SK-N-SH (cell line): Measurements from ENCODE around the gene REEP1. TPM values are rescaled to one million over a fixed set of nuclear protein-coding genes. Genes with fewer than 3 reads are reported as not detected.

Source experiments
- CTCF ChIA-PET: fragments of 300-600, 350-600 bp; formaldehyde crosslinking; extraction: SDS; loops from one replicate; lab custom pipeline; 2021; lab: Yijun Ruan, JAX
- POLR2A ChIA-PET: fragments of 350-600 bp; sonication (Branson Sonifier 250); formaldehyde crosslinking; extraction: SDS; loops from one replicate; lab custom pipeline; 2020; ENCODE audit warnings: antibody characterized with exemption, inconsistent platforms; lab: Yijun Ruan, JAX
- DNase-seq: peaks from one replicate; pipeline ENCODE4 v3.0.0; 2012
- H2AFZ ChIP-seq: fragments of 200-600 bp; sonication (generic); 2 replicates; pipeline ENCODE4 v1.8.1; 2016; ENCODE audit warnings: antibody characterized with exemption, mild to moderate bottlenecking, low read depth
- H3F3A ChIP-seq: fragments of 200-600 bp; sonication (generic); replicated peaks from 2 replicates; pipeline ENCODE3; 2016; ENCODE audit warnings: antibody characterized with exemption, mild to moderate bottlenecking; ENCODE audit not compliant: insufficient read depth
- H3K27ac ChIP-seq, 2 experiments: fragments of 200-500 bp in 1 of 2; fragments of 200-600 bp in 1 of 2; sonication (Bioruptor generic) in 1 of 2; sonication (generic), shearing (Covaris generic) in 1 of 2; 2 replicates each; pipeline versions ENCODE4 v1.5.1 to v1.6.1; 2014 to 2016; ENCODE audit warnings: low read depth in 2 of 2, inconsistent platforms in 1 of 2, low read length in 1 of 2, mild to moderate bottlenecking in 1 of 2, mixed read lengths in 1 of 2
- H3K27me3 ChIP-seq: fragments of 200-600 bp; sonication (generic), shearing (Covaris generic); 2 replicates; pipeline ENCODE4 v1.6.1; 2016; ENCODE audit warnings: mixed run types; ENCODE audit not compliant: insufficient read depth
- H3K36me3 ChIP-seq, 2 experiments: fragments of 200-500 bp in 1 of 2; fragments of 200-600 bp in 1 of 2; sonication (Bioruptor generic) in 1 of 2; sonication (generic) in 1 of 2; replicated peaks in 1 of 2; 2 replicates each; pipeline versions ENCODE3 to v1.5.1; 2014 to 2016; ENCODE audit warnings: low read length in 1 of 2, mild to moderate bottlenecking in 1 of 2; ENCODE audit not compliant: insufficient read depth in 2 of 2, control insufficient read depth in 1 of 2
- H3K4me1 ChIP-seq, 2 experiments: fragments of 200-500 bp in 1 of 2; fragments of 200-600 bp in 1 of 2; sonication (Bioruptor generic) in 1 of 2; sonication (generic), shearing (Covaris generic) in 1 of 2; 2 replicates each; pipeline versions ENCODE4 v1.5.1 to v1.6.1; 2014 to 2016; ENCODE audit warnings: low read depth in 1 of 2, low read length in 1 of 2, mixed run types in 1 of 2; ENCODE audit not compliant: insufficient read depth in 2 of 2, control insufficient read depth in 1 of 2
- H3K4me2 ChIP-seq: fragments of 200-600 bp; sonication (generic), shearing (Covaris generic); 2 replicates; pipeline ENCODE4 v1.6.1; 2017; ENCODE audit warnings: mixed run types
- H3K4me3 ChIP-seq, 2 experiments: fragments of 200-500 bp in 1 of 2; fragments of 200-600 bp in 1 of 2; sonication (Bioruptor generic) in 1 of 2; sonication (generic), shearing (Covaris generic) in 1 of 2; 2 replicates each; pipeline versions ENCODE4 v1.5.1 to v1.8.1; 2014 to 2016; ENCODE audit warnings: low read depth in 2 of 2, inconsistent platforms in 1 of 2, low read length in 1 of 2, mild to moderate bottlenecking in 1 of 2, mixed read lengths in 1 of 2, moderate library complexity in 1 of 2
- H3K79me2 ChIP-seq: fragments of 200-600 bp; sonication (generic); 2 replicates; pipeline ENCODE4 v1.8.1; 2017; ENCODE audit warnings: mild to moderate bottlenecking; ENCODE audit not compliant: insufficient read depth
- H3K9ac ChIP-seq: fragments of 200-600 bp; sonication (generic); 2 replicates; pipeline ENCODE4 v1.6.1; 2017; ENCODE audit warnings: mixed run types
- H3K9me2 ChIP-seq: fragments of 200-600 bp; sonication (generic); 2 replicates; pipeline ENCODE4 v1.6.1; 2017; ENCODE audit warnings: mixed run types
- H3K9me3 ChIP-seq: fragments of 200-600 bp; sonication (generic); 2 replicates; pipeline ENCODE4 v1.6.1; 2017; ENCODE audit warnings: mixed run types, mild to moderate bottlenecking, moderate library complexity
- H4K20me1 ChIP-seq: fragments of 200-600 bp; sonication (generic); 2 replicates; pipeline ENCODE4 v1.6.1; 2017; ENCODE audit warnings: mild to moderate bottlenecking, mixed run types; ENCODE audit not compliant: insufficient read depth
- CHD2 ChIP-seq: fragments of 150-350 bp; IDR thresholded peaks from 2 replicates; pipeline ENCODE4 v1.6.1; 2018; ENCODE audit warnings: low read length; ENCODE audit not compliant: partially characterized antibody
- ELF1 ChIP-seq: IDR thresholded peaks from 2 replicates; pipeline ENCODE4 v1.4.0; 2012
- EP300 ChIP-seq, 2 experiments: IDR thresholded peaks; 2 replicates each; pipeline versions ENCODE4 v1.4.0 to v1.6.1; 2012; ENCODE audit warnings: borderline replicate concordance in 1 of 2, low read depth in 1 of 2, low read length in 1 of 2
- EZH2phosphoT487 ChIP-seq: fragments of 200-600 bp; sonication (generic); IDR thresholded peaks from 2 replicates; pipeline ENCODE4 v1.6.1; 2017; ENCODE audit warnings: low read depth, mixed run types, mild to moderate bottlenecking, antibody characterized with exemption, moderate library complexity, borderline replicate concordance
- FOSL2 ChIP-seq: IDR thresholded peaks from 2 replicates; pipeline ENCODE4 v1.4.0; 2012; ENCODE audit warnings: low read depth, mild to moderate bottlenecking, moderate library complexity, borderline replicate concordance
- GATA2 ChIP-seq: sonication (generic); formaldehyde crosslinking; IDR thresholded peaks from 2 replicates; pipeline ENCODE4 v1.5.0; 2020; ENCODE audit warnings: mild to moderate bottlenecking, missing genetic modification reagents
- JUND ChIP-seq: IDR thresholded peaks from 2 replicates; pipeline ENCODE4 v1.4.0; 2012
- MAX ChIP-seq: IDR thresholded peaks from 2 replicates; pipeline ENCODE4 v1.4.0; 2012; ENCODE audit warnings: low read depth
- RAD21 ChIP-seq: IDR thresholded peaks from 2 replicates; pipeline ENCODE4 v1.6.1; 2012; ENCODE audit warnings: mild to moderate bottlenecking, low read length
- RFX5 ChIP-seq: IDR thresholded peaks from 2 replicates; pipeline ENCODE4 v1.6.1; 2012; ENCODE audit warnings: mild to moderate bottlenecking, improper control_type of control experiment, low read length
- SIN3A ChIP-seq: IDR thresholded peaks from 2 replicates; pipeline ENCODE4 v1.6.1; 2012; ENCODE audit warnings: low read depth, mild to moderate bottlenecking, low read length, moderate library complexity, borderline replicate concordance
- SMC3 ChIP-seq: IDR thresholded peaks from 2 replicates; pipeline ENCODE4 v1.6.1; 2012; ENCODE audit warnings: low read depth, low read length, improper control_type of control experiment
- TCF12 ChIP-seq: IDR thresholded peaks from 2 replicates; pipeline ENCODE4 v1.4.0; 2012
- USF1 ChIP-seq: IDR thresholded peaks from 2 replicates; pipeline ENCODE4 v1.4.0; 2012; ENCODE audit warnings: low read depth, borderline replicate concordance
- YY1 ChIP-seq: IDR thresholded peaks from 2 replicates; pipeline ENCODE4 v1.4.0; 2012; ENCODE audit warnings: low read depth, mild to moderate bottlenecking
- ZBTB33 ChIP-seq: IDR thresholded peaks from 2 replicates; pipeline ENCODE4 v1.4.0; 2012; ENCODE audit warnings: low read depth, borderline replicate concordance
- WGBS: methylation state at CpG from one replicate; pipeline ENCODE4 v1.1.6; 2017; ENCODE audit warnings: low lambda C conversion rate; 5-methylcytosine and 5-hydroxymethylcytosine counted together
- polyA plus RNA-seq, 3 experiments: library from polyadenylated mRNA; depleted of rRNA; stranded (reverse); fragments of >200 nt; gene quantifications; 2 replicates each; pipeline ENCODE4 v1.2.3, GENCODE V29; 2012
- TF ChIP-seq, protein P1 (sequence below): fragments of 150-350 bp; IDR thresholded peaks from 2 replicates; pipeline ENCODE4 v1.6.1; 2016; ENCODE audit warnings: mild to moderate bottlenecking, low read depth, low read length

Gene REEP1
- polyA plus RNA-seq, 1 of the 3 experiments (the other 2 are of a cell fraction): 0.13 TPM

- 0% methylated on average over 1 of the region's 1 CpG for WGBS
- Histone ChIP-seq H3K36me3 (no peaks in the 10 kb centered on the region), H3K27ac (no peak overlapping the region), H3K4me1 (peaks cover 0 to 4% of the 10 kb centered on the region in 2 experiments; a peak in 1 of 4 replicates), H3K9me3 (no peaks in the 10 kb centered on the region; the same call in 1 of the 2 replicates), H3K4me2 (no peak overlapping the region), H4K20me1 (no peaks in the 10 kb centered on the region), H3K9ac (no peak overlapping the region), H3K4me3 (no peak overlapping the region), H3F3A (no peaks in the 10 kb centered on the region), H3K9me2 (no peaks in the 10 kb centered on the region), H2AFZ (no peak overlapping the region), H3K27me3 (peaks cover 20% of the 10 kb centered on the region), H3K79me2 (no peaks in the 10 kb centered on the region)
- ChIA-PET POLR2A (no interaction called here), CTCF (interaction anchor here (0.7 kb wide), 1 partner anchor 17 kb away, joined by 4 read pairs; no protein-coding TSS in a partner anchor)
- DNase-seq: no peak
- TF ChIP-seq CHD2 (no peak), SMC3 (no peak), EZH2phosphoT487 (no peak), RAD21 (no peak), RFX5 (no peak), MAX (no peak), TCF12 (no peak), YY1 (no peak), GATA2 (CRISPR knock-in tag) (no peak), USF1 (no peak), FOSL2 (no peak), SIN3A (no peak), EP300 (IDR thresholded peaks at IDR 0.05; ENCODE audit: borderline replicate concordance in 1 of 2, low read depth in 1 of 2, low read length in 1 of 2) (no peak), JUND (no peak)
- TF ChIP-seq, protein P1, sequence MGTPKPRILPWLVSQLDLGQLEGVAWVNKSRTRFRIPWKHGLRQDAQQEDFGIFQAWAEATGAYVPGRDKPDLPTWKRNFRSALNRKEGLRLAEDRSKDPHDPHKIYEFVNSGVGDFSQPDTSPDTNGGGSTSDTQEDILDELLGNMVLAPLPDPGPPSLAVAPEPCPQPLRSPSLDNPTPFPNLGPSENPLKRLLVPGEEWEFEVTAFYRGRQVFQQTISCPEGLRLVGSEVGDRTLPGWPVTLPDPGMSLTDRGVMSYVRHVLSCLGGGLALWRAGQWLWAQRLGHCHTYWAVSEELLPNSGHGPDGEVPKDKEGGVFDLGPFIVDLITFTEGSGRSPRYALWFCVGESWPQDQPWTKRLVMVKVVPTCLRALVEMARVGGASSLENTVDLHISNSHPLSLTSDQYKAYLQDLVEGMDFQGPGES: no peak
These were observed 5.1 kb upstream of the REEP1 start for GRCh38 chr2:86342488-86342887.

DNA sequence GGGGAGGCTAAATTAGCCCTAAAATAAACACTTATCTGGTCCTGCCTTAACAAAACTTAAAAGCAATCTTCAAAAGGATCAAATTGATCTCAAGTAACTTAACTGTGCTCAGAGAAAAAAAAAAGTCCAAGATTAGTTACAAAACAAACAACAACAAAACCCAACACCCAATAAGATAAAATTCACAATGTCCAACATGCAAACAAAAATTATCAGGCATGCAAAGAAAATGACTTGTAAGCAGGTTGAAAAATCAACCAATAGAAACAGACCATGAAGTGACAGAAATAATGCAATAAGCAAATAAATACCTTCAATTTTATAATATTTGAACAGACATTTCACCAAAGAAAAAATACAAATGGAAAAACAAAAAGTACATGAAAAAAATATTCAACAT lies 4.0 kb upstream of the REEP1 start:
- Histone ChIP-seq H3K27me3 (peaks cover 25% of the 10 kb centered on the region), H3K4me2 (no peak overlapping the region), H2AFZ (no peak overlapping the region), H3K27ac (no peak overlapping the region), H3K36me3 (no peaks in the 10 kb centered on the region), H3K4me1 (peaks cover 0 to 8% of the 10 kb centered on the region in 2 experiments; a peak in 1 of 4 replicates), H3K9me3 (no peaks in the 10 kb centered on the region; the same call in 1 of the 2 replicates), H4K20me1 (no peaks in the 10 kb centered on the region), H3K79me2 (no peaks in the 10 kb centered on the region), H3F3A (no peaks in the 10 kb centered on the region), H3K9ac (no peak overlapping the region), H3K4me3 (no peak overlapping the region), H3K9me2 (no peaks in the 10 kb centered on the region)
- TF ChIP-seq CHD2 (no peak), YY1 (no peak), ZBTB33 (no peak), ELF1 (no peak), SIN3A (no peak), EP300 (IDR thresholded peaks at IDR 0.05; ENCODE audit: borderline replicate concordance in 1 of 2, low read depth in 1 of 2, low read length in 1 of 2) (no peak), USF1 (no peak)
- ChIA-PET CTCF (no interaction called here), POLR2A (no interaction called here)
- DNase-seq: no peak
